Kidney (tissue), 14 donors: Measurements from ENCODE around the gene BACH2. TPM values are rescaled to one million over a fixed set of nuclear protein-coding genes. Genes with fewer than 3 reads are reported as not detected.

Experiments used
- DNase-seq, 5 donors: peaks; one replicate each; pipeline ENCODE4 v3.0.0-alpha.2; 2013 to 2020
- FAIRE-seq: peaks from 2 replicates; lab custom pipeline; 2012; peaks lifted over from hg19 to GRCh38; lab: Jason Lieb, UNC
- H3K27ac ChIP-seq, 2 donors: one replicate each; pipeline ENCODE4 v1.7.0; 2013; ENCODE audit warnings: low read depth in 2 of 2, low read length in 2 of 2, inconsistent platforms in 1 of 2
- H3K27me3 ChIP-seq: one replicate; pipeline ENCODE4 v1.7.1; 2013; ENCODE audit warnings: low read length, inconsistent platforms; ENCODE audit not compliant: control insufficient read depth, insufficient read depth
- H3K36me3 ChIP-seq, 3 donors: one replicate each; pipeline versions ENCODE4 v1.7.0 to v1.7.1; 2013; ENCODE audit warnings: low read length in 3 of 3, control low read depth in 1 of 3, inconsistent platforms in 1 of 3; ENCODE audit not compliant: insufficient read depth in 3 of 3, control insufficient read depth in 2 of 3
- H3K4me1 ChIP-seq, 3 donors: one replicate each; pipeline versions ENCODE4 v1.7.0 to v1.7.1; 2013; ENCODE audit warnings: low read length in 3 of 3, inconsistent platforms in 1 of 3, low read depth in 1 of 3; ENCODE audit not compliant: control insufficient read depth in 2 of 3, insufficient read depth in 2 of 3
- H3K4me3 ChIP-seq, 3 donors: one replicate each; pipeline versions ENCODE4 v1.7.0 to v1.8.1; 2013; ENCODE audit warnings: low read length in 3 of 3, control low read depth in 1 of 3, inconsistent platforms in 1 of 3
- H3K9ac ChIP-seq, 3 donors: one replicate each; pipeline versions ENCODE4 v1.7.0 to v1.7.1; 2013; ENCODE audit warnings: low read length in 3 of 3, control low read depth in 1 of 3, inconsistent platforms in 1 of 3
- H3K9me3 ChIP-seq, 3 donors: one replicate each; pipeline versions ENCODE4 v1.7.0 to v1.7.1; 2013; ENCODE audit warnings: low read length in 3 of 3, control low read depth in 1 of 3, inconsistent platforms in 1 of 3; ENCODE audit not compliant: control insufficient read depth in 2 of 3, insufficient read depth in 1 of 3
- intact Hi-C: fragments of 100-400 bp; cut with DNase I; formaldehyde crosslinking; loops from one replicate; pipeline ENCODE4 v1.11.1; 2022
- polyA plus RNA-seq: library from polyadenylated mRNA; stranded (reverse); fragments of 350-450 nt; fragmentation: Illumina TruSeq; extraction: RNeasy Lipid Tissue Mini Kit (QIAGEN cat#74804); gene quantifications from one replicate; pipeline ENCODE4 v1.2.3, GENCODE V29; 2014; ENCODE audit warnings: low read depth, low replicate concordance; ENCODE audit not compliant: insufficient read depth
- total RNA-seq: library from RNA; stranded (reverse); fragmentation: NEBNext Ultra II Directional; extraction: Animal tissue kit (Norgen Biotek cat#: 25700); gene quantifications from one replicate; pipeline ENCODE4 v1.2.1, GENCODE V29; 2021
- TF ChIP-seq, protein P1 (sequence below): IDR thresholded peaks from 3 replicates; pipeline ENCODE4 v1.5.1; 2012; ENCODE audit warnings: mild to moderate bottlenecking, moderate library complexity, borderline replicate concordance; ENCODE audit not compliant: insufficient read depth; ENCODE audit errors: extremely low read depth
- donor health status: control.
- donor health status: control.
- donor health status: control.
- donor health status: control.
- donor health status: control.
- donor health status: DM: yes; HTN: yes; CAD: no.
- donor health status: Normal renal cell carcinoma (clear cell type).

Gene BACH2
- total and polyA plus RNA-seq, 2 donors from 2014 or later, result 0.32 to 6.9 TPM

DNA sequence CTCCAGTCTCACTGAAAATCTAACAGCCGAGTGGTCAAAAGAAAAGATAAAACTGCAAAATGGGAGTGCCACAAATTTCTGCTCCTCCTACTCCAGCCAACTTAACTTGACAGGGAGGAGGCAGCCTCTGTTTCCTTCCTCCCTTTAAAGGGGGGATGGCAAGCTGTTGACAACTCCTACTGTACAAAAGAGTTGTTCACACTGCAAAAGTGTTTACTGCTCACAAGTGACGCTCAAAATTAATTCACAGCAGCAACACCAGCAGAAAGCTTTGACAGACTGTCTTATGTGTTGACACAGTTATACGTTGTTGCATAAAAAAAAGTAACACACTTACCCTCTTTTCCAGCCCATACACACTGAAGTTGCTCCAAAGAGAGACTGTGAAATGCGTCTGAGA lies 169.8 kb downstream of the BACH2 start:
- Histone ChIP-seq H3K4me1 (no peaks in the 10 kb centered on the region), H3K27me3 (no peaks in the 10 kb centered on the region), H3K9me3 (no peaks in the 10 kb centered on the region), H3K9ac (no peak overlapping the region), H3K36me3 (no peaks in the 10 kb centered on the region), H3K4me3 (no peak overlapping the region), H3K27ac (no peak overlapping the region)
- intact Hi-C loops, result no loop called here
- no peak for DNase-seq
- FAIRE-seq, result no peak
- TF ChIP-seq, protein P1, sequence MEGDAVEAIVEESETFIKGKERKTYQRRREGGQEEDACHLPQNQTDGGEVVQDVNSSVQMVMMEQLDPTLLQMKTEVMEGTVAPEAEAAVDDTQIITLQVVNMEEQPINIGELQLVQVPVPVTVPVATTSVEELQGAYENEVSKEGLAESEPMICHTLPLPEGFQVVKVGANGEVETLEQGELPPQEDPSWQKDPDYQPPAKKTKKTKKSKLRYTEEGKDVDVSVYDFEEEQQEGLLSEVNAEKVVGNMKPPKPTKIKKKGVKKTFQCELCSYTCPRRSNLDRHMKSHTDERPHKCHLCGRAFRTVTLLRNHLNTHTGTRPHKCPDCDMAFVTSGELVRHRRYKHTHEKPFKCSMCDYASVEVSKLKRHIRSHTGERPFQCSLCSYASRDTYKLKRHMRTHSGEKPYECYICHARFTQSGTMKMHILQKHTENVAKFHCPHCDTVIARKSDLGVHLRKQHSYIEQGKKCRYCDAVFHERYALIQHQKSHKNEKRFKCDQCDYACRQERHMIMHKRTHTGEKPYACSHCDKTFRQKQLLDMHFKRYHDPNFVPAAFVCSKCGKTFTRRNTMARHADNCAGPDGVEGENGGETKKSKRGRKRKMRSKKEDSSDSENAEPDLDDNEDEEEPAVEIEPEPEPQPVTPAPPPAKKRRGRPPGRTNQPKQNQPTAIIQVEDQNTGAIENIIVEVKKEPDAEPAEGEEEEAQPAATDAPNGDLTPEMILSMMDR, result no peak

DNA sequence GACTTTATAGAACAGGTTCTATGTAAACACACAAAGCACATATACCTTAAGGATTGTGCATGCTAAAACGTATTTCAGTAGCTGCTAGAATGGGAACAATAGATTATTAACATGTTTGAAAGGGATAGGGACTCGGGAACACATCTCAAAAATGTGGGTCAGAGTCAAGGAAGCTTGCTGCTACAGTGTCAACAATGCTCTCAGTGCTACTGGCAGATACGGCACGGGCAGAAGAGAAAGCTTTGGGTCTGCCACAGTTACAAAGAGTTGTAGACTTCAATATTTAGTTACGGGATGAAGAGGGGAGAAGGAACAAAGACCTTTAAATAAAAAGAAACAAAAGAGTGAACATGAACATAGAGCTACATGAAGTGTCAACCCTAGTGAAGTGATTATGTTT lies 170.5 kb downstream of the BACH2 start:
- intact Hi-C loops, result no loop called here
- FAIRE-seq (no peak), DNase-seq (no peak)
- no peak overlapping the region for H3K4me3 ChIP-seq
- H3K9me3 ChIP-seq, result no peaks in the 10 kb centered on the region
- TF ChIP-seq, protein P1, result no peak
- H3K9ac ChIP-seq, result no peak overlapping the region
- no peaks in the 10 kb centered on the region for H3K4me1 ChIP-seq
- H3K27ac ChIP-seq, result no peak overlapping the region
- H3K36me3 ChIP-seq, result no peaks in the 10 kb centered on the region
- no peaks in the 10 kb centered on the region for H3K27me3 ChIP-seq

DNA sequence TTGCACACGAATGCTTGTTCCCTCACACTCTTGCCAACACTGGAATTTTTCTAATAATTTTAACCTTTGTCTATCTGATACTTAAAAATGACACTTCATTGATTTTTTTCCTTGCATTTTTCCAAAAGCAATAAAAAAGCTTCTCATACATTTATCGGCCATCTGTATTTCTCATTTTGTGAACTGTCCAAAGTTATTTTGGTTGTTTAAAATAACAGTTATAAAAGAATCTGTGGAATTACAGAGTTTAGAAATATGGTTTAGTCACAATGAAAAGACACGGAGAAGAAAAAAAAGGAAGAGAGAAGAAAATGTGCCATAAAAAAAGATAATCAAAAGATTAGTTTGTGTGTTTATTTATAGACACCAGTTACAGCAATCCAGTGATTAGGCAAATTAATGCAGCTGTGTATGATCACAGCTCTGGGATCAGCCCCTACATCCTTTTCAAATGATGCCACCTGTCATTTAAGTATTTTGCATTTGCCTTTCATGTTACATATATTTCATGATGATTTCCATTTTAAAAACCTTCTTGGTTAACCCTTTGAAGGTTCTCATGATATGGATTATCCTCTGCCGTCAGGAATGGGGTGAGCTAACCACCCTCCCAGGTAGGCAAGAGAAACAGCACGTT lies 171.7 kb downstream of the BACH2 start:
- intact Hi-C loops, result no loop called here
- Histone ChIP-seq H3K4me1 (no peaks in the 10 kb centered on the region), H3K36me3 (no peaks in the 10 kb centered on the region), H3K27me3 (no peaks in the 10 kb centered on the region), H3K4me3 (no peak overlapping the region), H3K9me3 (no peaks in the 10 kb centered on the region), H3K27ac (no peak overlapping the region), H3K9ac (no peak overlapping the region)
- no peak for DNase-seq
- TF ChIP-seq, protein P1, result no peak
- FAIRE-seq, result no peak

DNA sequence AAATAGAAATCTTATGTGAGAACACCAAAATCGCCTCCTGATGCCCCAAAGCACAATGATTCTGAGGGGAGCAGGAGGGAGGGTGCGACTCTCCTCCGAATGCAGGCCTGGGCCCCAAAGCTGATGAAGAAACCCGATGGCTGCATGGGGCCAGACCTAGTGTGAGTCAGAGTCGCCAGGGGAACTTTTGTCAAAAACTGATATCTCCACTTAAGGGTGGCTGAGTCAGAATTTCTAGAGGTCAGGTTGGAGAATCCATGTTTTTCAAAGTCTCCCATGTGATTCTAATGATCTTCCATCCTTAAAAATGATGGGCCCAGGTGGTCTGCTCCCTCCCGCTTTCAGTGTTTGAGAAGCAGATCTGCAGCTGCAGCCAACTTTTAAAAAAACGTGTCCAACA lies 172.8 kb downstream of the BACH2 start:
- no peak overlapping the region for H3K4me3 ChIP-seq
- TF ChIP-seq, protein P1, result no peak
- no peak overlapping the region for H3K9ac ChIP-seq
- FAIRE-seq (no peak), DNase-seq (no peak)
- H3K27me3 ChIP-seq, result no peaks in the 10 kb centered on the region
- H3K4me1 ChIP-seq, result no peaks in the 10 kb centered on the region
- intact Hi-C loops, result no loop called here
- no peak overlapping the region for H3K27ac ChIP-seq
- no peaks in the 10 kb centered on the region for H3K9me3 ChIP-seq
- no peaks in the 10 kb centered on the region for H3K36me3 ChIP-seq
